GM19025 (cell line): ENCODE data around the gene RHOT1.
"Not testable (repeated sequence)": the region's sequence is repeated elsewhere in the genome, so short reads cannot be mapped to it uniquely, and the experiment has no call there.

ENCODE experiments used
- ATAC-seq: cut with Tn5 transposase; IDR thresholded peaks from one replicate; pipeline ENCODE4 v1.9.1; 2021; ENCODE audit warnings: mild to moderate bottlenecking, low read depth, moderate library complexity; ENCODE audit not compliant: unreplicated experiment

The RHOT1 gene

GRCh38 chr17:32215696-32216095 lies 73.4 kb downstream of the RHOT1 start:
- no peak for ATAC-seq

GRCh38 chr17:32222621-32223020 lies 80.3 kb downstream of the RHOT1 start:
- ATAC-seq = no peak

DNA sequence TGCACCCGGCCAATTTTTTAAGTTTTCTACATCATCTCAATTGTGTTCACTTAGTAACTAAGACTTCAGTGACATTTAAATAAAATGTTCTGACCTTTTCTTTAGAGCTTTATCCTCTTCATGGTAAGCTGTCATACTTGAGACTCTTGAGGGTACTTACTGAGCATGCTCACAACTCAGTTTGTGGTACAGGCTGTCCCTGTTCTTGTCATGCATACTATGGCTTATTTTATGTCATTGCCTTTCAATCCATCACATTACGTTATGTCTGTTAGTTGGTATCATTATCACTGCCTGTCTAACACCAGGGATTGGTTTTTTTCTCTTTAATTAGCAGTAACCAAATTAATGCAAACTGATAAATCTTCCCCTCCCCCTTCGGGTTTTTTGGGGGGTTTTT lies 81.4 kb downstream of the RHOT1 start:
- ATAC-seq = no peak

DNA sequence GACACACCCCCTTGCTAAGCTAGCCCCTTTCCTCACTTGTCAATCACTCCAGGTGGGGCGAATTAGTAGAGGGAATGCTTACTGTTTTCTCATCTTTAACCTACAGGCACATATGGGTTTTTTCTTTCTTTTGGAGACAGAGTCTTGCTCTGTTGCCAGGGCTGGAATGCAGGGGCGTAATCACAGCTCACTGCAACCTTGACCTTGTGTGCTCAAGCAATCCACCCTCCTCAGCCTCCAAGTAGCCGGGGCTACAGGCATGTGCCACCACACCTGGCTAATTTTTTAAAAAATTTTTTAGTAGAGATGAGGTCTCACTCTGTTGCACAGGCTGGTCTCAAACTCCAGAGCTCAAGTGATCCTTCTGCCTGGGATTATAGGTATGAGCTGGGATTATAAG lies 84.6 kb downstream of the RHOT1 start:
- ATAC-seq = no peak

- no peak for ATAC-seq
Observed at GRCh38 chr17:32227910-32228309, 85.6 kb downstream of the RHOT1 start.

GRCh38 chr17:32235588-32235987 lies 93.3 kb downstream of the RHOT1 start:
- ATAC-seq = no peak

GRCh38 chr17:32239456-32239855 lies 97.2 kb downstream of the RHOT1 start:
- no peak for ATAC-seq

DNA sequence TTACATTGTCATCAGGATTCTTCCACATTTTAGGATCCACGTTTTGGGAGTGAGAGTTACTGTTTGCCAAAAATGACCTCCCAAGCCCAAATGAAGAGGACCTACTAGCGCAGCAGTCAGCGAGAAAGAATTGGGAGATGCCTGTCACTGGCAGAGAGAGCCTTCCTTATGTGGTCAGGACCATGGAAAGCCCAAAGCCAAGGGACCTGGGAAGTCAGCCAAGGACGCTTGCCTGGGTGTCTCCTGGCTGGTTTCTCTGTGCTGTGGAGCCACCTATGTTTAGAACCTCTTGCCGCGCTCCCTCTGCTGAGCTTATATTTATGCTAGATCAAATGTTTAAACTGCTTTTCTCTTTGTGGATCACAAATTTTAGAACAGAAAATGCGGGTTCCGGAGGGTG lies 98.4 kb downstream of the RHOT1 start:
- no peak for ATAC-seq

DNA sequence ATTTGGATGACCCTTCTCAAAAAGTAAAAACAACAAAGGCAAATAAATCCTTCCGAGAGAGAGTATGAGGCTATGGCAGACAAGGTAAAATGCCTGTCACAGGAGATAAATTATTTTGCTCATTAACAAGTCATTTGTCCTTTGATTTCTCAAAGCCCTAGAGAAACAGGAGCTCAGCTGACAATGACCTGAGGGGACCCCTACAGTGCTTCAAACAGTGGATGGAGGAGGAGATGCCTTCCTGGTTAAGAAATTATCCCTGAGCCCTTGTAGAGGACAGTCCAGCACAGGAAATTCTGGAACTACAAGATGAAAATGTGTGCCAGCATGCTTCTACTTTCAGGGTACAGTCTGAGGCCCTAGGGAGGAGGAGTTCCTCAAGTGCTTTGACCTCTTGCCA lies 99.3 kb downstream of the RHOT1 start:
- ATAC-seq = no peak

DNA sequence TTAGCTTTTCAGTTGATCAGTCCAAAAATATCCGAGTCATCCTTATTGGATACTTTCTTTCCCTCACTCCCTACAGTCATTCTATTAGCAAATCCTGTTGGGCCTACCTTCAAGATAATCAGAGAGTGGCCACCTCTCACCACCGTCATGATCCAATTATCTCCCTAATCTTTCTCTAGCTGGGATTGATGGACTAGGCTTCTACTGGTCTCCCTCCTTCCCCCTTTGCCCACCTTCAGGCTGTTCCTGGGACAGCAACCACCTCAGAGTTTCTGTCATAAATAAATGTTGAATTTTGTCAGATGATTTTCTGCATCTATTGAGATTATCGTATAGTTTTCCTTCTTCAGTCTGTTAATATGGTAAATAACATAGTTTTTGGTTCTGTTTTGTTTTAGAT lies 107.2 kb downstream of the RHOT1 start:
- ATAC-seq = no peak

- no peak for ATAC-seq
Observed at GRCh38 chr17:32253117-32253611, 110.9 kb downstream of the RHOT1 start.

GRCh38 chr17:32256012-32256700 lies 113.9 kb downstream of the RHOT1 start:
- ATAC-seq = no peak

- no peak for ATAC-seq
Observed at GRCh38 chr17:32256701-32257019, 114.4 kb downstream of the RHOT1 start.

- ATAC-seq = no peak
Observed at GRCh38 chr17:32258383-32259140, 116.3 kb downstream of the RHOT1 start.

DNA sequence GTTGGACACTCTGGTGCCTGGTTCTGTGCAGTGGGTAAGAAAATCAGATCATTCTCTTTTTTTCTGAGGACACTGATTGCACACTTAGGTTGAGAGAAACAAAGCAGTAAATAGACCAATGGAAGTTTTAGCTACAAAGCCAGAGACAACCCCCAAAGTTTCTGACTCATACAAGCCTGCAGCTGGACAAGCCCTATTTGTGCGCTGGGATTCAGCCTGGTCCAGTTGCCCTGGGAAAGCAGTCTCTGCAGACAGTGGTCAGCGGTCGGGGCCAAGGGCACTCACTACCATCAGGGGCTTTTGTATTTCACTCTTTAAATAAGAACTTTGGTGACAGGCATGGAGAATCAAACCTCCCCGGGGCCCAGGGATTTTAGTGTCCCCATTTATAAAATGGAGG lies 117.3 kb downstream of the RHOT1 start:
- no peak for ATAC-seq

DNA sequence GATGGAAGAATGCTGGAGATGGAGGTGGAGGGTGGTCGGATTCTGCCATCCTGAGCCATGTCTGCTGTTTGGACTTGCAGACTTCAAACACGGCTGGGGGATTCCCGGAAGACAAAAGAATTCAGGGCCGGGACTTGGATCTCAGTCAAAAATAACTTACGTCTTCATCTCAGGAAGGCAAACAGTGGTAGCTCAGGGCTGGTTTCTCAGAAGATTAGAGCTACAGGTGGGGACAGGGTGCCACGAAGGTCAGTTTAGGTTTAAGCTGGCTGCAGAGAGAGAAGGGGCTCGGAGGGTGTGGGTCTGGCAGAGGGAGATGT lies 119.1 kb downstream of the RHOT1 start:
- no peak for ATAC-seq

DNA sequence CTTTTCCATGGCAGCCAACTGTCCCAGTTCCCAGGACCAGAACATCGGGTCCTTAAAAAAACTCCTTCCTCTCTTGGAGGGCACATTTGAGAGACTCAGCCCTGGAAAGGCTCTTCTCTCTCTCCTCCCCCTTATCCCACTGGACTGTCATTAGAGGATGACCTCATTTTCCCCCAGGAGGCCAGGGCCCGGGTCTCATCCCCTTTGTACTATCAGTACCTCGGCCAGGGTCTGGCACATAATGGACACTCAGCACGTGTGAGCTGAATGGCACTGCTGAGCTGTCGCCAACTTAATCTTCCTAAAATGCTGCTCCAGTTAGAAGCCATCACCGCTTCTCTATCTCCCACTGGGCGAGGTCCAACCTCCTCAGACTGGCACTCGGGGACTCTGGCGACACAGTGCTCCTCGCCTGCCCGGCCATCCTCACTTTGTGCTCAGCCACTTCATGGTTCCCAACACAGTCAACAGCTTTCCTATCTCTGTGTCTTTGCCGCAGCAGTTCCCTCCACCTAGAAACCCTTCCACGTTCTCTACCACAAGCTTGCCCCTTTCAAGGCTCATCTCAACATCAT lies 119.7 kb downstream of the RHOT1 start:
- no peak for ATAC-seq

DNA sequence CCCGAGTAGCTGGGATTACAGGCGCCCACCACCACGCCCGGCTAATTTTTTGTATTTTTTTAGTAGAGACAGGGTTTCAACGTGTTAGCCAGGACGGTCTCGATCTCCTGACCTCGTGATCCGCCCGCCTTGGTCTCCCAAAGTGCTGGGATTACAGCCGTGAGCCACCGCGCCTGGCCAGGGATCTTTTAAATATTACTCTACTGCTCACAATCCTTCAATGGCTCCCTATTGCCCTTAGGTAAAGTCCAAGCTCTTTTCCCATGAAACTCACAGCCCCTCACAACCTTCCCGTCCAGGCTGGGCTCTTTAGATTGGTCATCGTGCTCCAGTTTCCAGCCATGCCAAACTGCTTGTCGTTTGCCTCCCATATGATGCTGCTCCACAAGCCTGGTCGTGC lies 121.2 kb downstream of the RHOT1 start:
- ATAC-seq = not testable (repeated sequence)

GRCh38 chr17:32264140-32264799 lies 122.0 kb downstream of the RHOT1 start:
- no peak for ATAC-seq

- ATAC-seq = no peak
Observed at GRCh38 chr17:32264823-32265191, 122.5 kb downstream of the RHOT1 start.

DNA sequence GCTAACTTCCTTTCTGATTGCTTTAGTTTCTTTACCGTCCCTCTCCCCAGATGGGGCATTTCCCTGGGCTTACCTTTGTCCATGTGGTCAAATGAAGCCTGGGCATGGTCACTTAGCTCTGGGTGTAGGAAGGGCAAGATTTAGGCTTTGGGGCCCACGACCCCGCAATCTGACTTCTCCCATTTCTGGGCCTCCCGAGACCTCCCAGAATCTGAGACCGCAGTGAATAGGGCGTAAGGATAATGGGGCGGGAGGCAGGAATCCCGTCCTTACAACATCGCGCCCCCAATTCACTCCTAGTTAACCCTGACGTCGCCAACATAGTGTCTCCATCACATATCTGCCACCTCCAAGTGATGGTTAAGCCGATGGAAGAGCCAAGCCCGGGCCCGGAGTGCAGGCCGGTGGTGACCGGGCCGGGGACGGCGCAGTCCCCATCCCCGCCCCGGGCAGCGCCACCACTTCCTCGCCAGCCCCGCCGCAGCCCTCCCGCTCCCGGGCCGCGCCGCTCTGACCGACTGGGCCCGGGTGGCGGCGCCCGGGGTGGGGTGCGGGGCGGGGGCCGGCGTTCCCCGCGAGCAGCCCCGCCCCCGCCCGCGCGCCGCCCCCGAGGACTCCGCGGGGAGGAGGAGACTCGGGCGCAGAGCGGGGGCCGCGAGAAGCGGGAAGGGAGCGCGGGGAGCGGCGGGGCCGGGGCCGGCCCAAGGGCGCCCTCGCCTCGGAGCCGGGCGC lies 123.1 kb downstream of the RHOT1 start, which contains the start of gene RHBDL3:
RHBDL3 (plus strand) TSS at position 641 of the 732 bp plus-strand sequence. CDS start 358 bp downstream, outside the sequence.
- ATAC-seq = no peak
